ENCODE results near the gene PARD3B.

Gene PARD3B

DNA sequence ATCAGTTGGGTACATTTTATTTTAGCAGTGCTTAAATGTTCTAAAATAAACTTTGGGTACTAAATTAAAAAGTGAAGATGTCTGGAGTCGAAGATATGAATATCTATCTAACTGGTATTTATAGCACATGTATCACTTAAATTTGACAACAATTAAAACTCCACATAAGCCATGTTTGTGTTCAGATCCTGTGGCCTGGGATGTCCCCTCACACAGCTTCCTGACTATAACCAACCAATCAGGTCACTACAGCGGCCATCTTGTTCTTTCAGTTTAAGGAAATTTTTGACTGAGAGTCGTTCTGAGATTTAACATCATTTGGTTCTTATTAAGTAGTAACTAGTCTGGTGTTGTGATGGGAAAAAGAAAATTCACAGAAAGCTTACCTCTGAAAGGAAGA is 966.4 kb downstream of the PARD3B start:
- DNase-seq (ENCODE audit: low read depth) = no peak

DNA sequence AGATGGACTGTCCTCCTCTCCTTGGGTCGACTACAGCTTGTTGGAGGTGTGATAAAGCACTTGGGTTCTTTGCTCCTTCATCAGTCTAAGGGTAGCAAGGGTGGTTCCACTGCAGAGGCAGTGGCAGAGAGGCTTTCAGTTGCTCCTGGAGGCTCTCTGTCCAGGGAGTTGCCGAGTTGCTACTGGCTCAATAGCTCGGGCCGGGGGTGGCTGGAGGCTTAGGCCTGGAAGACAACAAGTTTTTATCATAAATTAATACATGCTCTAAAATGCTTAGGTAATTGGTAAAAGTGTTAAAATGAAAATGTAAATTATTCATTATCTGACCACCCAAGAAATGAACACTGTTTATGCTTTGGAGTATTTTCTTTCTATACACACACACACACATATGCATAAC is 975.0 kb downstream of the PARD3B start:
- no peak for DNase-seq (ENCODE audit: low read depth)

DNA sequence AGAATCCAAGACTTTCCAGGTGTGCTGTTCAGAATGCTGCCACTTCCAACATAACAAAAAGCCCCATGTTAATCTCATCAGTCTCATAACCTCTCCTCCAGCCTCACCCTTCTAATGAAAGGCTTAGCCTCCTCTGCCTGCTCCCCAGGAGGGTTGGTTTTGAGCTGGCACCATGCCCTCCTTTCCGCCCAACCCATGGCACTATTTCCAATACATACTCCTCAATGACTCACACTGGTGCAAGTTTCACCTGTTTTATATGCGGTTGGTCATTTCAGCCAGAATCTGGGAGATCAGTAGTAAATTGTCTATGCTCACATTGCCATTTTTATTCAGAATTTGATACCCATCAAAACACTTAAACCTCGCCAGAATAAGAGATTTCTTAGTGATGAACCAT is 979.4 kb downstream of the PARD3B start:
- no peak for DNase-seq (ENCODE audit: low read depth)

DNA sequence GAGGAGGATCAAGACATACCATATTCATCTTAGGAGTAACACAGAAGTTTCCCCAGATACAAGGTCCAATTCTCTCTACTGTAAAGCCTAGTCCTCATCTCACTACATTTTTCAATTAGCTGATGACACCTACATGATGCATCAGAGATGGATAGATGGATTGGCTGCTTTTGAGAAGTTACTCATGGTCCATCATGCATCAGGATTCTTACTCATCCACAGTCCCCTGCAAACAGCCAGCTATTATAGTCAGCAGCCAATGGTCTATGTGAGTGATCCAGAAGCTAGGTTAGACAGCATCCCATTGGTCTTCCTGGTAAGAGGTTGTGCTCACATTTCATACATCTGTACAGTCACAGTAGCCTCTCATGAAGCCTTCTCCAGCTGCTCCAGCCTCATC is 982.5 kb downstream of the PARD3B start:
- DNase-seq (ENCODE audit: low read depth) = peak; percentile 14

DNA sequence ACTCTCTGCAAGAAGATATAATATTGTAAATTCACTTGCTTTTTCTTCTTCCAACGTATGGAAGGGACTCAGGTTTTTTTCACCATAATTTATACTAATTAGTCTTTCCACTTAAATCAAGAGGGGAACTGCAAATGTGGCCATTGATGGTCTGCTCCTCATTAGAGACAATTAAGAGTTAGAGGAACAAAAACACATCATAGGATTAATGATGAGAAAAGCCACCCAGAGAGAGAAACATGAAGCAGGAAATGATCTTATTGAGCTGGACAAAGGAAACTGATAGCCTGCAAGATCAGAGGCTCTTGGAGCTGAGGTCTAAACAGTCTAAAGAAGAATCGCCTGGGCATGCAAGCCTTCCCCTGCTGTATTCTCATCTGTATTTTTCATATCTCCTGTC is 985.8 kb downstream of the PARD3B start:
- DNase-seq (ENCODE audit: low read depth) = no peak

DNA sequence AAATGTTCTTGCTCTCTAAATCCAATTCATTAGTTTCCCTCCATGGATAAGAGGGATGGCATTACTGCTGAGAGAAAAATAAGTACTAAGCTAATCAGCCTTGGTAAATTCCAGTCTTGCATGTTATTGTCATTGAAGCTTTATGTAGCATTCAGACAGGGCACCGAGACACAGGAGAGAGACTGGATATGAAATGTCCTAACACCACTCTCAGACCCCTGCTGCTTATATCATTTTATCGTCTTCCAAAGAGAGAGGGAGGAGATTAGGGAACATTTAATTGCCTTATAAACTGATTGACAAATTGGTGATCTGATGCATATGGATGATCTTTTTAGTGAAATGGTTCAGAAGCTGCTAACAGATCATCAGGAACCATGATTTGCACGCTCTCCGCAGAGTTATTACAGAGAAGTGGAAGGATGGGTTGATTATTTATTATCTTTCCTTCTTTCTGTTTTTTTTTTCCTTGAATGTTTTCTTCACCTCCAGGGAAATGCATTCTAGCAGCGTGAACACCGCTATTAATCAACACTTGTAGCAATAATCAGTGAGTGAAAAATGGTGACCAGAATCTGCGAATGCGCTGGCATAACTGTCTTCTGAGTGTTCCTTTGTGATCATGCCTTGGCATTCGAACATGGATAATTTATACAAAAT is 986.3 kb downstream of the PARD3B start:
- DNase-seq (ENCODE audit: low read depth) = no peak

DNA sequence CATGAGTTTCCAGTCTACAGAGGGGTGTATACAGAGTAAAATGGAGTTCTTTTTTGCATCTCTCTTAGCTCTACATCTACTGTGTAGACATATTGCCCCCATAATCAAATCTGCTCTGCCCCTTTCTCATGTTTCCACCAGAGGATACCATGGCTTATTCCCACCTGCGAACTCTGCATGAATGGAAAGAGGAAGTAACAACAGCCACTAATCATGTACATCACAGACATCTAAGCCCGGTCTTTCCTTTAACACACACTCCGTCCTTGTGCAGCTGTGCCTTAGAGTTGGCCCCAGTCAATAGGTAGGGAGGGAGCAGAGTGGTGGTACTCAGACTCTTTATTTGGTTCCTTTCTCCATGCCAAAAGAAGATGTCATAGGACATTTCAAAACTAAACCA is 989.7 kb downstream of the PARD3B start:
- DNase-seq (ENCODE audit: low read depth) = no peak

DNA sequence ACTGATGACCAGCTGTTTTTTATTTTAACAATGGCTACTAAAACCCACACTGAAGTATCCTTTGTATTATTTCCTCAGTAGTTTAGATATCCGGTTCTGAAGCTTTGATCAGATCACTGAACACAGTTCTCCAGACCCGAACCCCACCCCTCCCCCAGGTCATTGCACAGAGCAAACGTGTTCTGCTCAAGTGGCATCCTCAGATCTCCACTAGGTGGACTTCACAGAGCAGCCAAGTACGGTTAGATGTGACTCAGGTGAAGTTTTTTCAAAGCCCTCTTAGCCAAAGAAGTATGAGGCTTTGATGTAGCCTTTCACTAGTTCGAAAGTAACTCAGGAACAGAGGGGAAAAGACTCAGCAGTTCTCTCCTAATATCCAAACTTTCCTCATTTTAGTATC is 994.3 kb downstream of the PARD3B start:
- no peak for DNase-seq (ENCODE audit: low read depth)

DNA sequence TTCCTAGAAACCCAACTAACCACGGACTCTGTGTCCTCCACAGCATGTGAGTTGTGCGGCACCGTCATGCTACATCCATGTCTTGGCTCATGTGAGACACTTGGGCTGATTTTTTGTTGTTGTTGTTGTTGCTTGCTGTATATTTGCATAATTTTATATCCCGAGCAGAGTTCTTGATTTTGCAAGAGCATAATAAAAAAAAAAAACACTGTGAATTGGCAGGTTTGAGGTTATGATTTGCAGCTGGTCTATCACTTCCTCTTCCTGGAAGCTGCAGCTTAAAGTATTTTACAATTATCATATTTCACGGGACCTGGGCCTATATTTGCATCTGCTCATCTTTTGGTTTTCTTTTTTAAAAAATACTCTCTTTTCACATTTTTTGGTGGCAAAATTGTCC is 994.8 kb downstream of the PARD3B start:
- no peak for DNase-seq (ENCODE audit: low read depth)

DNA sequence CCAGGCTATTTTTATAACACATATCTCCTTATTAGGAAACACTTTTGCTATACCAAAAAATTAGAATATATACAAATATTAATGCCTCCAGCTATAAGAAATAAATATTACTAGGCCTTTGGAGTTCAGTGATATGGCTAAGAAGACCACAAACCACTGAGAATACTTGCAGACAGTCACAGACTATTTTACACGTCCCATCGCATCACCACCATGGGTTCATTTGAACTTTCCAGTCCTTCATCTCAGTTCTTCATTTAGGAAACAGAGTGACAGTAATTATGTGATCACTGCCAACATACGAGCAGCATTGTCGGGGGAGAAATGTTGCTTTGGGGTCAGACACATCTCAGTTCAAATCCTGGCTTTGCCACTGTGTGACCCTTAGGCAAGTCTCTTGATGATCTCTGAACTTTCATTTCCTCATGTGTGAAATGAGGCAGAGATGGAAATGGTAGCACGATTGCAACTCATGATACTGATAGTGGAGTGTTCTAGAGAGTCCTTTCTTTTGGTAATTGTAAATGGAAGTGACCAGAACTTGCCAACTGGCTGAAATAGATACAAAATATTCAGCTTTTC is 998.1 kb downstream of the PARD3B start:
- no peak for DNase-seq (ENCODE audit: low read depth)

DNA sequence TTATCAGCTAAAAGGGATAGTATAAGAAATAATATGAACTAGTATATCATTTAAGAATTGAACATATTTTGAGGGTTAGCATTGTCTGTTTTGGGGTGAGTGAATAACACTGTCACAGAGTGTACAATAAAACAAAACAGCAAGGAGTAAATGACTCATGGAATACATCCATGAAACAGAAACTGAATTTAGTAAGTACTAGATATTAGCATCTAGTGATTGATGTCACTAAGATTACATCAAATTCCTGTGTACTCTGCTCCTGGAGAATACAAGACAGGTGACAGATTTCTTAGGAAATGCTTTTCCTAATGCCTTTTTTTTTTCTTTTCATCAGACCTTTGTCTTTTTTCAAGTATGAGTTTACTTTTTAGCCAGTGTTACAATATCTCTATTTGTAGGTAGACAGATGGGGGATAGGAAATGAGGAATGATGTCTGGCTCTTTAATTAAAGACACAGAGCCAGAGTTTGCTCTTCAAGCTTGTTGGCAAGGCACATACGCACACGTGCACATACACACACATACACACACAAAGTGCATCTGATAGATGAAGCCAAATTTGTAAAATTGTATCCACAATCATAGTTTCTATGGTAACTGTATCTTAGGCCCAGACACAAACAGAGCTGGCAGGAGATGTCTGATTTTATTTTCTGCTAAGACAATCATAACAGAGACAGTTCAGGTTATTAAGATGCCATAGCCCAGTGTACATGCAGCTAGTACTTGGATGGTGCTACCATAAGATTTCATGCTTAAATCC is 998.8 kb downstream of the PARD3B start:
- DNase-seq (ENCODE audit: low read depth) = no peak

DNA sequence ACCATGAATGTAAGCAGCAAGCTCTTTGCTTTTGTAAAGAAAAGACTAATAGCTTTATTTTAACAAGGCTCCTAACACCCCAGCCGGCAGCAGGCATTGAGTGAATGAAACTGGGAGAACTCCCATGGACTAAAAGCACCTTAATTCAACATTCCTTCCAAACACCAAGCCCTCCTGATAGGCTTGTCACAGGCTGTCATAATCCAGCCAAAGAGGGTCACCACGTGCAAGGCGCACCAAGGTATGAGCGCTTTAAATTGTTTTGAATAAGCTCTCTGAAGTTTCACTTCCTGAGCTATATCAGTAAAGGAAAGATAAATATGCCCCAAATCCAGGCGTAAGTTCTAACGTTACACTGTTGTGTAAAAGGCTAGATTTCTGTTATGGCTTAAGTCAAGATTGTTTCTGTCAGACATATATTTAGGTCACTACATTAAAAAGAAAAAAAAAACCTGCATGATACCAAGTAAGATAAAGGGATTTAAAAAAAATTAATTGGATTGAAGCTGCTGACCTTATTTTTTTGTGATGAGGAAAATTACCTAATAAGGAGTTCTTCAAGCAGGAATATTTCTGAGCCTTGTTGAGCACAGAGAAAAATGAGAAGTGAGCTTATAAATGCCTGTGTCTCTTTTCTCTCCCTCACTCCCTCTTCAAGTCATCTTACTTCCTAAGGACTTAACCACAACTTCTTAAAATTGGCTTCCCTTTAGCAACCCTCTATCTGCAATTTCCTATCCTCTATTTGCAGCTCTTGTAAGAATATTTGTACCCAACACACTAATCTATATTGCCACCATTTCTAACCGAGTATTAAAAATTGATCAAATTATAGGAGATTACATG is 1000.9 kb downstream of the PARD3B start:
- DNase-seq (ENCODE audit: low read depth) = no peak

DNA sequence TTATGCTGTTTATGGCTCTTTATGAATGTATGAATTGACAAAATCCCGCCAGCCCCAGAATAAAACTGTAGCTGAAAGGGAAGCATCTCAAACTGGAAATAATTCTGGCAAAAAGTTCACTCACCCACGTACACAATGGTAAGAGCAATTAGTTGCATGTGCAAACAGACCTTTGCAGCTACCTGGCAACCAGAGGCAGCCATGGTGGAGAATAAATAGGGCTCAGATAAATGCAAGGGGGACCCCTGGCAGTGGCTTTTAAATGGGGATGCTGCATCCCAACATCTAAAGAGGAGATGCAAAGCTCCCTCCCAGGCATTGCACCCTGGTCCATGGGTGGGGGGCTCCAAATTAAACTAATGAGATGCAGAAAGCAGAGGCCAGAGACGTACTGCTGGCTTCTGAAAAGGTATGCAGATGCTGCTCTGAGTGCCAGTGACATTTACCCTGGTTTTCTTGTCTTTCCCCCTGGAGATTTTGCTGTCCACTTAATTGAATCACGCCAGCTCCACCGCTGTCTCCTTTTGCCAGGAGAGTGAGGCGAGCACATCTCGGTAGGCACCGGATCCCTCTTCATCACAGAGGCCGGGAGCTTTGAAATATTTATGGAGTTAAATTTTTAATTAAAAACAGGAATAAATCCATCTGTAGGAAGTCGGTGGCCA is 1010.4 kb downstream of the PARD3B start:
- DNase-seq (ENCODE audit: low read depth) = no peak

DNA sequence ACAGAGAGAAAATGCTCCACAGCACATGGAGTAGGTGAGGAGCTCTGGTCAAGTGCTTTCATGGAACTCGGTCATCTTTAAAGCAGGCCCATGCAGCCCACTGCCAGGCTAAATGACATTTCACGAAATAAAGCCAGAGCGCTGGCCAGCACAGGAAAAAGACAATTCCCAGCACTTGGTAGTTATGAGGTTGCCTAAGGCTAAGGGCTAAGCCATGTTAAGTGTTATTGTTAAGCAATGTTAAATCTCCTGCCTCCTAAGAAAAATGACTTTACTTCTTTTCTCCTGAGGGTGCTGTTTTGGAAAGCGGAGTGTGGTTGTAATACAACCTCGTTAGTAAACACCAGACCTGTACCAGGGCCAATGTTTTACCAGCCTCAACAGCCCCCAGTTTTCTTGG is 1011.1 kb downstream of the PARD3B start:
- DNase-seq (ENCODE audit: low read depth) = no peak

DNA sequence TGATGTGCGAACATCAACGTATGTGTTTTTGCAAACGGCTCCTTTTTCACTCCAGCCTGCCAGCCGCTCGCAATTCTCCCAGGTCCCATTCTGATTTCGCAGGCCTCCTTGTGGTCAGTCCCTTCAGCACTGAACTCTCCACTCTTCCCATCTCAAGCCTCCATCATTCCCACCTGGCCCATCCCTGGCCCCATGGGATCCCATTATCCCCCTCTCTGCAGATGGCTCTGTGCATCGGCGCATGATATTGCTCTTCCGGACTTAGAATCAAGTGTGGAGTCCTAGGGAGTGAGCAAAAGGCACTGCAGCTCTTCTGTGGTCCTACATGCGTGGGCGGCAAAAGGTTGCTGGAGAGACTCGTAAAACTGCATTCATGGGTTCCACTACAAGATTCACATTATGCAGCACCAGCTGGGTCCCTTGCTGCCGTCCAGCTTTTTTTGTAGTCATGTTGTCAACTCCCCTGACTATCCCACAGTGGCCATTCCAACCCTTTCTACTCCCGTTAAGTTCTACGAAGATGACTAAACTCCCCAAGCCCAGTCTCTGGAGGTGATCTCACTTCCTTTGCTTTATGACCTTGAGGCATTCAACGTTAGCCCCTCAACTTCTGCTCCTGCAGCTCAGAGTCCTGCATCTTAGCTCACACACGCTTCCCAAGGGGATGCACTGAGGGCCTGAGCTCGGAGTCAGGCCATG is 1011.7 kb downstream of the PARD3B start:
- no peak for DNase-seq (ENCODE audit: low read depth)

DNA sequence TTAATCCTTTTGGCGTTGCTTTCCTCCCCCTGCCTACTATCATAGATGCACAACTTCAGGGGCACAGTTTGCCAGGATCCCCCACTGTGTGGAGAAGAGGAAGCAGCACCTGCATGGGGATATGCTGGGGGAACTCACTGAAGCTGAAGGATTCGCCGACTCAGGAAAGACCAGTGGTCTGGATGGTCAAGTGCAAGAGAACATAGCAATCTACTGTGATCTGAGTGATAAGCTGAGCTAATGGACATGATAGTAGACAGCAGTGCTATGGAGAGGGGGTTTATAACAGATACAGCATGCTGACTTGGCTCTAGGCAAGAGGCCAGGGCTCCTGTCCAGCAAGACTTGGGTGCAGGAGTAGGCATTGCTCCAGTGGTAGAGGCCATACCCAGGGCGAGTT is 1012.6 kb downstream of the PARD3B start:
- no peak for DNase-seq (ENCODE audit: low read depth)

DNA sequence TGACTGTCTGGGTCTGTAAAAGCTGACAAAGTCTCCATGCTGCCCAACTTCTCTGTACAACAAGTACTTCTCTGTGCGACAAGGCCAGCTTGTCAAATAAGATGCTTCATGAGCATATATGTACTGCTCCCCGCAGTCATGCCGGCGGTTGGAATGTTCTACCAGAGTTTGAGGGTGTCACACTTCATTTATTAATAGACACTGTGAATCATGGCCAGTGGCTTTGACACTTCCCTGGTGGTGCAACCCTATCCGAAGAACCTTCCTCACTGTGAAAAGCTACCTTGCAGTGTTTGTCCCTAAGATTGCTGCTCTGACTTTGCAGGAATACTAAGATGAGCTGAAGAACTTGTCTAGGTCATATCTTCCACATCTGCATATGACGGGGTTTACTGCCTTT is 1016.2 kb downstream of the PARD3B start:
- DNase-seq (ENCODE audit: low read depth) = no peak

DNA sequence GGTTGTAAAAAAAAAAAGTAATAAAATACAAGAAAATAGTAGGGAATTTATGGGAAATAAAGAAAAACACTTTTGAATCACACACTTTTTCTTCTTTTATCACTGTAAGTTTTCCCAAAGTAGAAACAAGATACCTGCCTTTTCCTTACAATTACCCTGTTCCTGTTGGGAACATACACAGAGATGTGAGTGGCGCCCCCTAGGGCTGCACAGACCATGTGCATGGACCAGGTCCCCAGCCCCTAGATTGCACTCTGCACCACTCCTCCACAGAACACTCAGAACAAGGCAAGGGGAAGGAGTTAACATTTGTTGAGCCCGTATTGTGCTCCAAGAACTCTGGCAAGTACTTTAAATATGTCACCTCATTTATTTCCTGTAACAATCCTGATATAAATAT is 1018.4 kb downstream of the PARD3B start:
- no peak for DNase-seq (ENCODE audit: low read depth)

DNA sequence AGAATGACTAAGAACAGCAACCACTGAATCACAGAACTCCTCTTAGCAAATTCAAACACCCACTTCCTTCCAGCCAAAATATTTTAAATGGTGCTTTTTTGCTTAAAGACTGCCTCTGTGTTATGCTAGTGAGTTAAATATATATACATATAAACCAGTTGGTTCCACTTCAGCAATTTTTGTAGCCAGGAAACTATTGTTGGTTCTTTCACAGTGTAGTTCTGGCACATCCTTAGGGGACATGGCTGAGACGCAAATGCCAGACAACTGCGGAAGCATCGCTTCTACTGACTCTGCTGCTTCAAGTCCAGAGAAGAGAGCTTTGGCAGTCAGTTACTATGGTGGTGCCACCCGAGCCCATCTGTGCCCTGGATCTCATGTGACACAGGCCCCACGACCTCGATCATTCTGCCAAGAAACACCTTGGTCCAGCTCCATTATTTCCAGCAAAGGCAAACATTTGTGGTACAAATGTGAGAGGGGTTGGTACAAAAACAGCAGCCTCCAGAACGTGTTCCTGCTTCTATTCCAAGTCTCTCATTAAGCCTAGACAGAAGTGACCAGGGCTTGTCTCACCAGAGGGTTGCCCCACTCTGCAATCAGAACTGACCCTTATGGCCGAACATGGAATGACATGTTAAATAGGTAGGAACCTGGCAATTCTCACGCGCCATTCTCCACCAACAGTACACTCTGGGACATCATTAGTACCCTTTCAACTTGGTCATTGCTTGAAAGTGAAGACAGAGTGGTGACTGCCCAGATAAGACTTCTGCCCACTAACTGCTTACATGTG is 1019.3 kb downstream of the PARD3B start:
- no peak for DNase-seq (ENCODE audit: low read depth)

DNA sequence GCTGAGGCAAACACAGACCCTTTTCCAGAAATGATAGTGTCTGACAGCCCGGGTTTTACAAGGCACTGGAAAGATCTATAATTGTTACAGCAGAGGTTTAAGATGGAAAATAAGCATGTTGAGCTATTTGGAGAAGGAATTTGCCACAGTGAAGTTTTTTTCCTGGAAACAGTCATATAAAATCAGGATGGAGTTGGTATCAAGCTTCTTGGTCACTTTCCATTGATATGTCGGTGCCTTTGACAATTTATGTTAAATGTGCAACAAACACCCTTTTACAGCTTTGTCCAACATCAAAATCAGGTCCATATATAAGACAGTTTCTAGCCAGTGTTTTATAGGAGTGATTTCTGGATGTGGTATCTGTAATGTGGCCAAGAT is 1019.9 kb downstream of the PARD3B start:
- DNase-seq (ENCODE audit: low read depth) = no peak

All from HS-5 (cell line).